ENCODE data around the gene HM13. TPM values are rescaled to one million over a fixed set of nuclear protein-coding genes. Genes with fewer than 3 reads are reported as not detected.

HM13 gene
- total and polyA plus RNA-seq, 9 of the 15 experiments (the other 6 are each of a cell fraction or from before 2014, with no cell fraction given): 7.7 to 136 (median 74.5) TPM

GRCh38 chr20:31606804-31607639 is 92.8 kb downstream of the HM13 start (continued):
- 0 out of 4 replicates have a peak, but pooled peaks of 1 of the 2 experiments have one; percentile 53 for TF ChIP-seq BCLAF1 (IDR thresholded peaks at IDR 0.05; ENCODE audit: borderline replicate concordance in 1 of 2, control insufficient read depth in 1 of 2, low read depth in 2 of 2, low read length in 1 of 2)
- no peak for TF ChIP-seq ZNF174 (CRISPR knock-in tag; IDR thresholded peaks at IDR 0.05)
- peak; percentile 92 for TF ChIP-seq MYNN (IDR thresholded peaks at IDR 0.05)
- TF ChIP-seq MYNN (CRISPR knock-in tag; IDR thresholded peaks at IDR 0.05): no peak
- peak; percentile 73; the same call in 1 of the 2 replicates for TF ChIP-seq PKNOX1 (IDR thresholded peaks at IDR 0.05)
- no peak for TF ChIP-seq SNIP1 (IDR thresholded peaks at IDR 0.05; ENCODE audit: low read depth)
- no peak for TF ChIP-seq FOXK1 (CRISPR knock-in tag; IDR thresholded peaks at IDR 0.05; ENCODE audit: borderline replicate concordance)
- no peak for TF ChIP-seq HEY1 (CRISPR knock-in tag; IDR thresholded peaks at IDR 0.05; ENCODE audit: borderline replicate concordance)
- no peak for TF ChIP-seq ZNF184 (CRISPR knock-in tag; IDR thresholded peaks at IDR 0.05)
- no peak for TF ChIP-seq ZNF778 (CRISPR knock-in tag; IDR thresholded peaks at IDR 0.05)
- TF ChIP-seq DIDO1 (tag; IDR thresholded peaks at IDR 0.05; ENCODE audit: low read depth): no peak
- TF ChIP-seq NCOA1 (IDR thresholded peaks at IDR 0.05; ENCODE audit: low read depth): peak; percentile 78; the same call in 1 of the 2 replicates
- no peak for TF ChIP-seq CTCF (IDR thresholded peaks at IDR 0.05 in 2 of 3, conservative IDR thresholded peaks at IDR 0.05 in 1 of 3; ENCODE audit: insufficient read depth in 2 of 3, low read depth in 1 of 3, low read length in 3 of 3)
- TF ChIP-seq FOXP4 (CRISPR knock-in tag; IDR thresholded peaks at IDR 0.05; ENCODE audit: borderline replicate concordance): no peak
- TF ChIP-seq ZNF77 (CRISPR knock-in tag; IDR thresholded peaks at IDR 0.05): no peak
- TF ChIP-seq CHD2 (IDR thresholded peaks at IDR 0.05; ENCODE audit: low read depth, low read length): peak; percentile 36; the same call in 1 of the 2 replicates
- peak; percentile 47 to 48; a peak in 3 of 4 replicates for TF ChIP-seq NRF1 (conservative IDR thresholded peaks at IDR 0.05 in 1 of 2, IDR thresholded peaks at IDR 0.05 in 1 of 2)
